ENCODE data around the gene HLX.

Gene HLX

GRCh38 chr1:220879076-220879508, at the start of gene HLX:
Gene HLX (plus strand): TSS chr1:220879443. CDS start chr1:220879858, 415 bp downstream.
- peak within 1 kb of the TSS; percentile 24 for H3K4me3 ChIP-seq (ENCODE audit: low read depth, low read length)

DNA sequence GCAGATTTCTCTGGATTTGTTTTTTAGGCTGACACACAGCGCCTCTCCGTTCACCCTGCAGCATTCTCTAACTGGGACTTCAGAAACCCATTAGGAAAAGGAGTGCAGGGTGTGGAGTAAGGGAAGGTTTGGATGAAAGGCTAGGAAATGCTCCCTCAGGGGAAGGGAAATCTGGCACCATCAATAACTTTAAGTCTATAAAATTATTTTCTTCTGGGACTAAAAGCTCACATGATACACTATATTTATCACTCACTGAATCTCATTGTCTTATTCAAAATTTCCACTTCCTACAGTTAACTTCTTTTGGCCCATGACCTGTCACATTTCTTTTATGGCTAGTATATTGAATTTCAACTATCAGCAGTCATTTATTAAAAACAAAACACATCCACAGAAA, 45.8 kb upstream of the HLX start:
- no peak overlapping the region for H3K4me3 ChIP-seq (ENCODE audit: low read depth, low read length)

GRCh38 chr1:220834155-220834870, 44.9 kb upstream of the HLX start:
- no peak overlapping the region for H3K4me3 ChIP-seq (ENCODE audit: low read depth, low read length)

GRCh38 chr1:220838578-220838977, 40.7 kb upstream of the HLX start:
- no peak overlapping the region for H3K4me3 ChIP-seq (ENCODE audit: low read depth, low read length)

- H3K4me3 ChIP-seq (ENCODE audit: low read depth, low read length) = no peak overlapping the region
These were observed 39.8 kb upstream of the HLX start for GRCh38 chr1:220839474-220839873.

GRCh38 chr1:220841293-220841692, 38.0 kb upstream of the HLX start:
- H3K4me3 ChIP-seq (ENCODE audit: low read depth, low read length) = no peak overlapping the region

DNA sequence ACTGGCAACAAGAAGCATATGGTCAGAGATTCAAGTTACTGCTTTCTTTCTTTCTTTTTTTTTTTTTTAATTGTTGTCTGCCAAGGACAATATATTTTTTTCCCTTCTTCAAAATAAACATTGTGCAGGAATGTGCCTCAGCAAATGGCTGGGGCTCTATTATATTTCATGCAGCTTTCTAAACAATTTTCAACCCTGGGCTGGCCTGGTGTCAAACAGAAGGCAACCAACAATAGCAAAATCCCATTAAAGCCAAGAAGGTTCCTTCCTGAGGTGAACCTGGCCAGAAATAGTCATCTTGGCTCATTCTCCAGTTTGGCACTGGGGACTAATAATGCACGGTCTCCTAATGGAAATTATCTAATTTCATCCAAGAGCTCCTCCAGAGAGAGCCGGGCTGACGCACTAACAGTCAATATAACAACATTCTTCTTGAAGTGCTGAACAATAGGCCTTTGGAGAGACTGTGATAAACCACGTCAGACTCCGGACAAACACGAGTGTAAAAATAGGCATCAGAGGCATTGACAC, 35.7 kb upstream of the HLX start:
- no peak overlapping the region for H3K4me3 ChIP-seq (ENCODE audit: low read depth, low read length)

GRCh38 chr1:220852408-220852807, 26.8 kb upstream of the HLX start:
- no peak overlapping the region for H3K4me3 ChIP-seq (ENCODE audit: low read depth, low read length)

- no peak overlapping the region for H3K4me3 ChIP-seq (ENCODE audit: low read depth, low read length)
These were observed 6.9 kb upstream of the HLX start for GRCh38 chr1:220872296-220872695.

DNA sequence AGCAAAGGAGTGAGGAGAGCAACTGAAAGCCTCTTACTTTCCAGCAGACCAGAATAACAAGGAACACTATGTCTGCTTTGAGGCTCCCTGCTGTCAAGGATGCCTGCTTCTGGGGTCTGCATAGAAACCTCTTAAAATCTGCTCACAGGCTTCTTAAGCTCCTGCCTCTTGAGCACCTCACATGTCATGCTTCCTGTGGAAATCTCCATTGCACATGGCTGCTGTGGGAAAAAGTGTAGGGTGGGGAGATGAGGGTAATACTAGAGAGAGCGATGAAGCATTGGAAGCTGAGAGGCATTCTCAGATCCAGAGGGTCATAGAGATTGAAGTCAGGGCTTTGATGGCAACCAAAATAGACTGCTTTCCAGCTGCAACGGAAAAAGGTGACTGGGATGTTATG, 6.2 kb upstream of the HLX start:
- H3K4me3 ChIP-seq (ENCODE audit: low read depth, low read length) = no peak overlapping the region

- H3K4me3 ChIP-seq (ENCODE audit: low read depth, low read length) = no peak overlapping the region
These were observed 5.2 kb upstream of the HLX start for GRCh38 chr1:220873868-220874655.

DNA sequence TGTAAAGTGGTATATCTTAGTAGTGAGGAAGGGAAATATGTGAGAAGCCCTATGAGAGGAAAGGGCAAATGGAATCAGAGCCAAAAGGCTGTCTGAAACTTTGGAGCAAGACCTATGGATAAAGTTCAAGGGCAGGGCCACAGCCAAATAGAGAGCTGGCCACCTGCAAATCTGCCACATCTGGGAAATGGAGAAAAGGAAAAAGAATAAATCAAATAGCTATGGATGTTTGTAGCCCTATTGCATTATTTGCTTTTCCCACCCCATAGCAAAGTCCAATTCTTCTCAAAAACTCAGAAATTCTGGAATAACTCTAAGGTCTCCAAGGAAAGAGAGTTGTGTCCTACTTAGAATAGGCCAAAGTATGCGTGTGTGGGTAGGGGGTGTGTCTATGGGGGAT, 4.0 kb upstream of the HLX start:
- no peak overlapping the region for H3K4me3 ChIP-seq (ENCODE audit: low read depth, low read length)

DNA sequence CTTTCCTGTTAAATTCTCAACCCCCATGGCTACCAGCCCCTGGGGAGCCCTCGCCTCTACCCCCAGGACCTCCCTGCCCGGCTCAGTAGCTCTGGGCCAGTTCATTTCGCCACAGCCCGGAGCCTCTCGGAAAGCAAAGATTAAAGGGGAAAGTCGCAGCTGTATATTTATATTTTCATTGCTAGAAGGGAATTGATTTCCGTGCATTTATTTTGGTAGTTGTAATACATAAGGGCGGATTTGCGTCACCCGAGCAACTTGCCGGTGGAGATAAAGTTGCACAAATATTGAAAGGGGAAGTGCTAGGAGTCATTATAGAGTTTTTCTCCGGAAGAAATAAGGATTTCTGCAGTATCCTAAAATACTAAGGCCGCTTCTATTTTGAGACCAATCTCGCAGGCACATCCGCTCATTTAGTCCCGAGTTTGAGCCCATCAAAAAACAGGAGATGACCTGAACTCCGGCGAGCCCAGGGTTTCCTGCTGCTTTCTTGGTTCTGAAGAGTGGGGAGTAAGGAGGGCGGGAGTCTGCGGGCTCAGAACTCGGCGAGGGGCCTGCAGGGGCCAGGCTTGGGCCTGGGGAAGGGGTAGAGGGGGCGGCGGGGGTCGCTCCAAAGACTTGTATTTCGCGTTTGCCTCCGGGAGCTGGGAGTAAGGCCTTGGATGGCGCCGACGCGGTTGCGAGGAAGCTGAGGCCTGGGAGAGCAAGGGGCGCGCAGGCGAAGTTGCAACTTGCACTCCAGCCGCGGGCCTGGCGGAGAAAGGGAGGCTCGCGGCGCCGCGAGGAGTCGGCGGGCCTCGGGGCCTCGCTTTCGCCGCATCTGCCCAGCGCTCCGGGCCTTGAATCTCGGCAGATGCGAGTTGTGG, 2.5 kb upstream of the HLX start:
- peak overlapping the region; percentile 41 for H3K4me3 ChIP-seq (ENCODE audit: low read depth, low read length)

DNA sequence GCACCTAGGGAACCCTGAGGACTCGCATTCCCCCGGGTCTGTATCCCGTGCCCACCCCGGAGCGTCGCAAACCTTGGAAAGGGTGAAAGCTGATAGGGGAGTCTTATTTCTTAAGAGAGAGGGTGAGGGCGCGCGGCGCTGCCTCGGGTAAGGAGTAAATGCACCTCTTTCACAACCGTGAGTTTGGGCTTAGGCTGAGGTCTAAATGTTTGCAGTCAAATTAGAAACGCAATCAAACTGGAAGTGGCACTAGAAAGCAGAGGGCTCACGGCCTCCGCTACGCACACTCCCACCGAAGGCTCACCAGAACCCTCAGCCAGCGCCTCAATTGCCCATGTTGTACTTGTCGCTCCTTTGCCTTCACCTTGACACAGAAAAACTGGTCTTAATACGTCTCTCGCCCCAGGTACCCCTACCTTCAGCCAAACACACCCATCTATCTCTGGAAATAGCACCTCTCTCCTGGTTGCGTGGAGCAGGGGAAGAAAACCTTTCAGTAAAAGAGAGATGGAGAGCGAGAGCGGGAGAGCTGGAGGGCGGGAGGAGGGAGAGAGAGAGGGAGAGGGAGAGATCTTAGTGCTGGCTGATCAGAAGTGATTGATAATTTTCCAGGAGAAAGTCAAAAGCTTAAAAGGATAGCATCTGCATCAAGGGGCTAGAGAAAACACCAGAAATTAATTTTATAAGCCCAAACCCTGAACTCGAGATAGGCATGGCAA, 1.7 kb upstream of the HLX start:
- peak overlapping the region; percentile 41 for H3K4me3 ChIP-seq (ENCODE audit: low read depth, low read length)

GRCh38 chr1:220878191-220879075, 810 bp upstream of the HLX start:
- H3K4me3 ChIP-seq (ENCODE audit: low read depth, low read length) = peak overlapping the region; percentile 24

DNA sequence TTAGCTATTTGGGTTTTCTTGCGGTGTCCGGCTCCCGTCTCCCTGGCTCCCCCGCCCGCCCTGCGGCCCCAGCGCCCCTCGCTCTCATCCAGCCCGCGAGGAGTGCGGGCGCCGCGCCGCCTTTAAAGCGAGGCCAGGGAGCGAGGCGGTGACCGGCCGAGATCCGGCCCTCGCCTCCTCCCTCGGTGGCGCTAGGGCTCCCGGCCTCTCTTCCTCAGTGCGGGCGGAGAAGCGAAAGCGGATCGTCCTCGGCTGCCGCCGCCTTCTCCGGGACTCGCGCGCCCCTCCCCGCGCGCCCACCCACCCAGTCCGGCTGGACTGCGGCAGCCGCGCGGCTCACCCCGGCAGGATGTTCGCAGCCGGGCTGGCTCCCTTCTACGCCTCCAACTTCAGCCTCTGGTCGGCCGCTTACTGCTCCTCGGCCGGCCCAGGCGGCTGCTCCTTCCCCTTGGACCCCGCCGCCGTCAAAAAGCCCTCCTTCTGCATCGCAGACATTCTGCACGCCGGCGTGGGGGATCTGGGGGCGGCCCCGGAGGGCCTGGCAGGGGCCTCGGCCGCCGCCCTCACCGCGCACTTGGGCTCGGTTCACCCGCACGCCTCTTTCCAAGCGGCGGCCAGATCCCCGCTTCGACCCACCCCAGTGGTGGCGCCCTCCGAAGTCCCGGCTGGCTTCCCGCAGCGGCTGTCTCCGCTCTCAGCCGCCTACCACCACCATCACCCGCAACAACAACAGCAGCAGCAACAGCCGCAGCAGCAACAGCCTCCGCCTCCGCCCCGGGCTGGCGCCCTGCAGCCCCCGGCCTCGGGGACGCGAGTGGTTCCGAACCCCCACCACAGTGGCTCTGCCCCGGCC, 492 bp downstream of the HLX start:
- peak overlapping the region; percentile 17 for H3K4me3 ChIP-seq (ENCODE audit: low read depth, low read length)

GRCh38 chr1:220880362-220880670, 1.1 kb downstream of the HLX start:
- H3K4me3 ChIP-seq (ENCODE audit: low read depth, low read length) = no peak overlapping the region

GRCh38 chr1:220880726-220881506, 1.7 kb downstream of the HLX start:
- H3K4me3 ChIP-seq (ENCODE audit: low read depth, low read length) = no peak overlapping the region

Measured in iPS-11a (cell line).